CD14-positive monocyte (primary cell): ENCODE results near the gene KRTAP4-7. TPM values are rescaled to one million over a fixed set of nuclear protein-coding genes. Genes with fewer than 3 reads are reported as not detected.
"Not testable (repeated sequence)": the region's sequence is repeated elsewhere in the genome, so short reads cannot be mapped to it uniquely, and the experiment has no call there.

Experiments used
- DNase-seq, 3 donors: peaks; one replicate each; pipeline ENCODE4 v3.0.0-alpha.2; 2011 to 2022
- H2AFZ ChIP-seq: 2 replicates; pipeline ENCODE4 v1.6.0; 2012; ENCODE audit warnings: mild to moderate bottlenecking, low read depth, low read length, inconsistent platforms; ENCODE audit not compliant: insufficient read depth, poor library complexity, severe bottlenecking
- H3K27ac ChIP-seq, 2 donors: 1 replicate in 1 of 2; 2 replicates in 1 of 2; pipeline ENCODE4 v1.5.1; 2012 to 2013; ENCODE audit warnings: low read length in 2 of 2, control low read depth in 1 of 2, inconsistent platforms in 1 of 2, low read depth in 1 of 2, mild to moderate bottlenecking in 1 of 2
- H3K27me3 ChIP-seq, 2 donors: one replicate each; pipeline versions ENCODE4 v1.6.0 to v1.6.1; 2011 to 2013; ENCODE audit warnings: low read length in 2 of 2; ENCODE audit not compliant: control insufficient read depth in 2 of 2, insufficient read depth in 2 of 2
- H3K36me3 ChIP-seq, 2 donors: replicated peaks in 1 of 2; 1 replicate in 1 of 2; 2 replicates in 1 of 2; pipeline versions ENCODE4 v1.5.1 to v1.6.1; 2012 to 2013; ENCODE audit warnings: low read length in 2 of 2, control low read depth in 1 of 2, inconsistent platforms in 1 of 2, mild to moderate bottlenecking in 1 of 2; ENCODE audit not compliant: insufficient read depth in 2 of 2, control insufficient read depth in 1 of 2
- H3K4me1 ChIP-seq, 2 donors: 1 replicate in 1 of 2; 2 replicates in 1 of 2; pipeline versions ENCODE4 v1.5.1 to v1.6.1; 2012 to 2013; ENCODE audit warnings: low read length in 2 of 2, control low read depth in 1 of 2, inconsistent platforms in 1 of 2, mild to moderate bottlenecking in 1 of 2, moderate library complexity in 1 of 2; ENCODE audit not compliant: insufficient read depth in 2 of 2, control insufficient read depth in 1 of 2
- H3K4me2 ChIP-seq: replicated peaks from 2 replicates; pipeline ENCODE3; 2012; ENCODE audit warnings: low read length, moderate library complexity, mild to moderate bottlenecking; ENCODE audit not compliant: poor library complexity, severe bottlenecking; ENCODE audit errors: extremely low read depth
- H3K4me3 ChIP-seq, 3 experiments: fragments of 200-600 bp in 1 of 3; sonication (generic) in 1 of 3; replicated peaks in 1 of 3; 1 replicate in 2 of 3; 2 replicates in 1 of 3; pipeline ENCODE4 v1.5.1; 2011 to 2013; ENCODE audit warnings: low read length in 3 of 3, mild to moderate bottlenecking in 3 of 3, control low read depth in 2 of 3, low read depth in 2 of 3, inconsistent platforms in 1 of 3, moderate library complexity in 1 of 3
- H3K79me2 ChIP-seq: 2 replicates; pipeline ENCODE4 v1.6.0; 2012; ENCODE audit warnings: mild to moderate bottlenecking, control low read depth, inconsistent platforms, low read length, moderate library complexity; ENCODE audit not compliant: insufficient read depth
- H3K9ac ChIP-seq: 2 replicates; pipeline ENCODE4 v1.6.0; 2017; ENCODE audit warnings: low read length, mild to moderate bottlenecking; ENCODE audit not compliant: insufficient read depth, poor library complexity, severe bottlenecking
- H3K9me3 ChIP-seq, 2 donors: replicated peaks in 1 of 2; 1 replicate in 1 of 2; 2 replicates in 1 of 2; pipeline versions ENCODE4 v1.5.1 to v1.6.1; 2012 to 2013; ENCODE audit warnings: low read length in 2 of 2, control low read depth in 1 of 2; ENCODE audit not compliant: control insufficient read depth in 1 of 2, insufficient read depth in 1 of 2
- H4K20me1 ChIP-seq: 2 replicates; pipeline ENCODE4 v1.6.0; 2012; ENCODE audit warnings: mild to moderate bottlenecking, low read length, control low read depth, moderate library complexity; ENCODE audit not compliant: insufficient read depth
- H3K27ac Mint-ChIP-seq, 7 donors: one replicate each; pipeline ENCODE4 v1.8.0; 2020; ENCODE audit warnings: mild to moderate bottlenecking in 7 of 7, mixed read lengths in 7 of 7, moderate library complexity in 6 of 7, inconsistent platforms in 2 of 7
- H3K27me3 Mint-ChIP-seq, 3 donors: one replicate each; pipeline ENCODE4 v1.8.0; 2021 to 2022; ENCODE audit warnings: low read depth in 3 of 3, mild to moderate bottlenecking in 3 of 3, mixed read lengths in 3 of 3, moderate library complexity in 3 of 3, inconsistent platforms in 1 of 3
- H3K36me3 Mint-ChIP-seq, 2 donors: one replicate each; pipeline ENCODE4 v1.8.0; 2020; ENCODE audit warnings: mixed read lengths in 2 of 2, inconsistent platforms in 1 of 2, mild to moderate bottlenecking in 1 of 2
- H3K4me1 Mint-ChIP-seq: one replicate; pipeline ENCODE4 v1.8.0; 2020; ENCODE audit warnings: mild to moderate bottlenecking, mixed read lengths
- H3K4me3 Mint-ChIP-seq, 2 donors: one replicate each; pipeline ENCODE4 v1.8.0; 2020; ENCODE audit warnings: mild to moderate bottlenecking in 2 of 2, mixed read lengths in 2 of 2, moderate library complexity in 1 of 2
- H3K9me3 Mint-ChIP-seq, 7 donors: one replicate each; pipeline ENCODE4 v1.8.0; 2020 to 2022; ENCODE audit warnings: mixed read lengths in 7 of 7, mild to moderate bottlenecking in 6 of 7, moderate library complexity in 6 of 7, inconsistent platforms in 2 of 7
- WGBS: methylation state at CpG from one replicate; pipeline ENCODE4 v1.1.5; 2013; ENCODE audit warnings: missing lambda C conversion rate; ENCODE audit not compliant: insufficient coverage; 5-methylcytosine and 5-hydroxymethylcytosine counted together
- intact Hi-C, 2 donors: fragments of 100-400 bp; cut with micrococcal nuclease; formaldehyde crosslinking; loops; one replicate each; pipeline versions ENCODE4 v1.15.0 to v1.15.1; 2023
- polyA minus RNA-seq: library from RNA; depleted of rRNA, polyadenylated mRNA; stranded (reverse); fragments of >200 nt; gene quantifications from 2 replicates; pipeline ENCODE4 v1.2.3, GENCODE V29; 2012
- polyA plus RNA-seq, 3 donors: library from polyadenylated mRNA; depleted of rRNA in 1 of 3; unstranded in 2 of 3; stranded (reverse) in 1 of 3; fragments of 300-500 nt in 2 of 3; fragments of >200 nt in 1 of 3; fragmentation: Illumina TruSeq in 2 of 3; gene quantifications; 1 replicate in 2 of 3; 2 replicates in 1 of 3; pipeline ENCODE4 v1.2.3, GENCODE V29; 2012 to 2021
- total RNA-seq, 12 experiments: library from RNA in 1 of 12; stranded (reverse) in 1 of 12; fragments of 120-200 nt in 1 of 12; gene quantifications; one replicate each; pipeline ENCODE4 v1.2.4 and lab custom pipeline; 2013 to 2026; ENCODE audit warnings: mixed read lengths in 6 of 12, inconsistent platforms in 1 of 12

The KRTAP4-7 gene
- total RNA-seq (2013): not detected
- not detected for polyA plus RNA-seq
- polyA minus RNA-seq: not detected in 2 replicates
- total RNA-seq (lab: John Stamatoyannopoulos, UW): 0 to 0.45 (median 0) reads per million in 11 experiments

- H2AFZ ChIP-seq, intact Hi-C loops, H3K9me3 ChIP-seq, H3K4me3 ChIP-seq, H3K36me3 ChIP-seq, H3K9ac ChIP-seq, H3K27me3 Mint-ChIP-seq, H3K4me1 Mint-ChIP-seq, DNase-seq, H3K4me3 Mint-ChIP-seq, H3K27ac ChIP-seq, H3K4me1 ChIP-seq, H4K20me1 ChIP-seq, H3K36me3 Mint-ChIP-seq, H3K27me3 ChIP-seq, H3K79me2 ChIP-seq, H3K9me3 Mint-ChIP-seq, H3K4me2 ChIP-seq, H3K27ac Mint-ChIP-seq: not testable (repeated sequence)
- 90% methylated on average over 9 of the region's 14 CpGs for WGBS
These were observed at the start of gene KRTAP4-7 for GRCh38 chr17:41084100-41084856. Gene KRTAP4-7 (plus strand): TSS chr17:41084150. CDS start chr17:41084207, 57 bp downstream.

- H3K27ac Mint-ChIP-seq, H2AFZ ChIP-seq, H3K36me3 Mint-ChIP-seq, H3K4me2 ChIP-seq, H3K36me3 ChIP-seq, intact Hi-C loops, H3K9ac ChIP-seq, H3K9me3 ChIP-seq, H3K4me1 Mint-ChIP-seq, H3K4me3 Mint-ChIP-seq, H3K27ac ChIP-seq, H3K27me3 Mint-ChIP-seq, H3K27me3 ChIP-seq, H3K9me3 Mint-ChIP-seq, DNase-seq, H3K4me1 ChIP-seq, H3K79me2 ChIP-seq, H4K20me1 ChIP-seq, H3K4me3 ChIP-seq: not testable (repeated sequence)
- WGBS: 78% methylated on average over 5 of the region's 10 CpGs
These were observed 49.5 kb upstream of the KRTAP4-7 start, which contains the start of gene KRTAP1-3 for GRCh38 chr17:41034346-41034935. Gene KRTAP1-3 (minus strand): TSS chr17:41034874. CDS start chr17:41034821, 53 bp downstream.
